ENCODE measurements around the gene IL11RA.

- TF ChIP-seq CTCF (IDR thresholded peaks at IDR 0.05; ENCODE audit: insufficient read depth, low read length, poor library complexity, severe bottlenecking) (no peak), EZH2phosphoT487 (conservative IDR thresholded peaks at IDR 0.05; ENCODE audit: low read length) (no peak)
Observed at GRCh38 chr9:34689116-34689470, 37.1 kb downstream of the IL11RA start.
